ENCODE measurements around the gene KRT23.

DNA sequence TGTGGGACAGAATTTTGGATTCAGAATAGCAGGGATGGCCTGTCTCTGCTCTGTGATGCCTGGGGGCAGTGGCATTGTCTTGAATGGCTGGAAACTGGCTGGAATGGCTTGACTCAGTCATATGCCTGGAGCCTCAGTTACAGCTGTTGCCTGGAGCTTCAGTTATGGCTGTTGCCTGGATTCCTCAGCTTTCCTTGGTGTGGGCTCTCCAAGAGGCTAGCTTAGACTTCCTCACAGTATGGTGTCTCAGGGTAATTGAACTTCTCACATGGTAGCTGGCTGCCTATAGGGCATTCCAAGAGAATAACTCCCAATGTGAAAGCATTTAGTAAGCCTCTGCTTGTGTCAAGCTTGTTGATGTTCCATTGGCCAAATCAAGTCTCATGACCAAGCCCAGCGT is 21.1 kb downstream of the KRT23 start:
- TF ChIP-seq CTCF (IDR thresholded peaks at IDR 0.05; ENCODE audit: low read depth, low read length, poor library complexity, severe bottlenecking) (no peak), EZH2phosphoT487 (IDR thresholded peaks at IDR 0.05; ENCODE audit: borderline replicate concordance, low read length) (no peak)

All from DOHH2 (cell line).